Trophoblast cell (in vitro differentiated cells and primary cell): ENCODE measurements around the gene ZNF614.

Source experiments
- DNase-seq, 2 donors: peaks; one replicate each; pipeline ENCODE4 v3.0.0-alpha.2; 2016
- H2AFZ ChIP-seq: 2 replicates; pipeline ENCODE4 v1.6.1; 2013; ENCODE audit warnings: low read length, moderate library complexity, mild to moderate bottlenecking; ENCODE audit not compliant: insufficient read depth, poor library complexity
- H2AK5ac ChIP-seq: 2 replicates; pipeline ENCODE4 v1.6.1; 2013; ENCODE audit warnings: mild to moderate bottlenecking, low read length
- H2BK120ac ChIP-seq: 2 replicates; pipeline ENCODE4 v1.6.1; 2013; ENCODE audit warnings: low read length, mild to moderate bottlenecking, moderate library complexity; ENCODE audit not compliant: insufficient read depth, poor library complexity
- H2BK12ac ChIP-seq: 2 replicates; pipeline ENCODE4 v1.6.1; 2013; ENCODE audit warnings: mild to moderate bottlenecking, low read length, moderate library complexity
- H2BK5ac ChIP-seq: 2 replicates; pipeline ENCODE4 v1.6.1; 2013; ENCODE audit warnings: low read length, low read depth, moderate library complexity, mild to moderate bottlenecking; ENCODE audit not compliant: poor library complexity
- H3K14ac ChIP-seq: 2 replicates; pipeline ENCODE4 v1.6.1; 2013; ENCODE audit warnings: mild to moderate bottlenecking, low read length
- H3K18ac ChIP-seq: 2 replicates; pipeline ENCODE4 v1.6.1; 2013; ENCODE audit warnings: mild to moderate bottlenecking, low read length
- H3K23ac ChIP-seq: 2 replicates; pipeline ENCODE4 v1.6.1; 2013; ENCODE audit warnings: low read length
- H3K27ac ChIP-seq: 2 replicates; pipeline ENCODE4 v1.5.1; 2013; ENCODE audit warnings: low read depth, mild to moderate bottlenecking, inconsistent platforms, low read length, moderate library complexity
- H3K27me3 ChIP-seq: 2 replicates; pipeline ENCODE4 v1.6.1; 2013; ENCODE audit warnings: inconsistent platforms, mild to moderate bottlenecking, low read length, moderate library complexity; ENCODE audit not compliant: insufficient read depth
- H3K36me3 ChIP-seq, 2 experiments: 1 replicate in 1 of 2; 2 replicates in 1 of 2; pipeline ENCODE4 v1.6.1; 2013; ENCODE audit warnings: low read length in 2 of 2, mild to moderate bottlenecking in 2 of 2, moderate library complexity in 1 of 2; ENCODE audit not compliant: insufficient read depth in 2 of 2, control insufficient read depth in 1 of 2
- H3K4ac ChIP-seq: 2 replicates; pipeline ENCODE4 v1.6.1; 2013; ENCODE audit warnings: low read depth, mild to moderate bottlenecking, low read length, moderate library complexity
- H3K4me1 ChIP-seq, 2 experiments: 1 replicate in 1 of 2; 2 replicates in 1 of 2; pipeline ENCODE4 v1.6.1; 2013; ENCODE audit warnings: low read length in 2 of 2, mild to moderate bottlenecking in 2 of 2, moderate library complexity in 1 of 2; ENCODE audit not compliant: insufficient read depth in 2 of 2, control insufficient read depth in 1 of 2
- H3K4me2 ChIP-seq: 2 replicates; pipeline ENCODE4 v1.6.1; 2013; ENCODE audit warnings: inconsistent platforms, mild to moderate bottlenecking, low read length, moderate library complexity
- H3K4me3 ChIP-seq: 2 replicates; pipeline ENCODE4 v1.5.1; 2013; ENCODE audit warnings: mild to moderate bottlenecking, low read depth, low read length, inconsistent platforms
- H3K79me1 ChIP-seq: one replicate; pipeline ENCODE4 v1.6.1; 2013; ENCODE audit warnings: low read length
- H3K79me2 ChIP-seq: 2 replicates; pipeline ENCODE4 v1.6.1; 2013; ENCODE audit warnings: low read length, mild to moderate bottlenecking; ENCODE audit not compliant: control insufficient read depth, insufficient read depth, poor library complexity
- H3K9ac ChIP-seq: 2 replicates; pipeline ENCODE4 v1.6.1; 2013; ENCODE audit warnings: mild to moderate bottlenecking, low read length
- H3K9me3 ChIP-seq: 2 replicates; pipeline ENCODE4 v1.6.1; 2013; ENCODE audit warnings: low read depth, mild to moderate bottlenecking, control low read depth, inconsistent platforms, low read length; ENCODE audit not compliant: insufficient read depth
- H4K12ac ChIP-seq: 2 replicates; pipeline ENCODE4 v1.6.1; 2013; ENCODE audit warnings: low read depth, mild to moderate bottlenecking, low read length, moderate library complexity
- H4K8ac ChIP-seq: 2 replicates; pipeline ENCODE4 v1.6.1; 2013; ENCODE audit warnings: low read depth, mild to moderate bottlenecking, low read length, moderate library complexity
- H4K91ac ChIP-seq: one replicate; pipeline ENCODE4 v1.6.1; 2013; ENCODE audit warnings: low read depth, mild to moderate bottlenecking, low read length, moderate library complexity
- WGBS: extraction: QIAGEN DNeasy Blood & Tissue Kit; methylation state at CpG from one replicate; pipeline ENCODE4 v1.1.7; 2013; ENCODE audit warnings: missing lambda C conversion rate; ENCODE audit not compliant: insufficient read length, insufficient coverage; ENCODE audit errors: extremely low coverage; 5-methylcytosine and 5-hydroxymethylcytosine counted together

ZNF614 gene

DNA sequence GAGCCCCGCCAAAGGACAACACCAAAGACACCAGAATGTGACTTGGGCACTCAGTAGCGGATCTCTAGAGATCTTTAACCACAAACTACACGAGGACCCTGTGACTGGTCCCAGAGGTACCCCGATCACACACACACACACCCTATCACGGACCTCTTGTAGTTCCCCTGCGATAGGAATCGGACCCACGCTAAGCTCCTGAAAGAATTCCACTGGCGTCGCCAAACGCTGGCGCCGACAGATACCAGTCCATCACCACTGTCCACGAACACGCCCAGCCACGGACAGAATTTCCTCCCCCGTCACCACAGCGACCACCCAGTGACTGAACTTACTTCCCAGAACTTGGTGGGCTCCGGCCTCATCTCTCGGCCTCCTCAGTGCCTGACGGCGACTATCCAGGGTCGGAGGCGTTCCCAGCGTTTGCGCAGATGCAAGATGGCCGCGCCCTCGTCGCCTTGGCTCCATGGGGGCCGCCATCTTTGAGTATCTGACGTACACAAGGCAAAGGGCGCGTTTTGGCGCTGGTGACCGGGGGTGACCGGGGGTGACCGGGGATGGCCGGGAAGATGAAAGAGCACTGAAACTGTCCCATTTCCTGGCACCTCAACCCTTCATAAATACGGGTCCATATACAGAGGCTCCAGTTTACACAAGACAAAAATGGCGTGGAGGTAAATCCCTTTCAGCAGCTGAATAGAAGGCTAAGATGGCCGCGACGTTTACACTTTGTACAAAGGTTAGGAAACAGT, 20.2 kb downstream of the ZNF614 start, which contains the start of gene ZNF615:
TSS of gene ZNF615 (minus strand) at position 406 of the 752 bp plus-strand sequence. CDS start 4,500 bp downstream, outside the sequence.
- Histone ChIP-seq H3K18ac (peak within 1 kb of the TSS; percentile 70), H4K91ac (peak within 1 kb of the TSS; percentile 71), H2BK120ac (peak within 1 kb of the TSS; percentile 65), H2BK12ac (peak within 1 kb of the TSS; percentile 29), H3K4me3 (peak within 1 kb of the TSS; percentile 87), H3K9me3 (no peaks in the 10 kb centered on the region), H3K27ac (no peak within 1 kb of the TSS), H3K4me1 (peaks cover 0 to 3% of the 10 kb centered on the region in 2 experiments), H4K8ac (peak within 1 kb of the TSS; percentile 96), H3K79me1 (peaks cover 10% of the 10 kb centered on the region), H4K12ac (peak within 1 kb of the TSS; percentile 73), H3K79me2 (peaks cover 6% of the 10 kb centered on the region), H3K36me3 (peaks cover 6 to 7% of the 10 kb centered on the region in 2 experiments), H3K4ac (peak within 1 kb of the TSS; percentile 49), H3K27me3 (no peaks in the 10 kb centered on the region), H2AFZ (peak within 1 kb of the TSS; percentile 86), H2BK5ac (peak within 1 kb of the TSS; percentile 13), H3K9ac (peak within 1 kb of the TSS; percentile 30), H3K14ac (peak within 1 kb of the TSS; percentile 55), H3K23ac (no peak within 1 kb of the TSS), H3K4me2 (peak within 1 kb of the TSS; percentile 78), H2AK5ac (peak within 1 kb of the TSS; percentile 44)
- no CpG with 5 or more reads among the region's 44 CpGs for WGBS
- peak; percentile 83 to 93 for DNase-seq

DNA sequence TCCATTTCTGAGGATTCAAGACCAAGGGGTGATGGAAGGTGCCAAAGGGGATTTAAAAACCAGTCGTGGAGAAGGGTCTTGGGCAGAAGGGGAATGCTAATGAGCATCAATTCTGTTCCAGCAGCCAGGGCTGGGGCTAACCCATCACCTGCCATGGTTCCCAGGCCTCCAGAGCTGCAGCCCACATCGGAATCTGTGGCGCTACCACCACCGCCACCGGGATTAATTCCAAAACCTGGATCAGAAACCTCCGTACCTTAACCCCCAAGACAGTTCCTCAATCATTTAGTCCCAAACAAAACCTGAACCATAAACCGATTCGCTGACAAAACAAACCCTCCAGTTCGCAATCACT, 20.8 kb downstream of the ZNF614 start:
- Histone ChIP-seq H4K8ac (peak overlapping the region; percentile 66), H3K9ac (peak overlapping the region; percentile 30), H2AK5ac (no peak overlapping the region), H3K27ac (no peak overlapping the region), H3K18ac (peak overlapping the region; percentile 57), H3K36me3 (peaks cover 2 to 3% of the 10 kb centered on the region in 2 experiments), H3K14ac (peak overlapping the region; percentile 55), H4K12ac (no peak overlapping the region), H3K79me2 (peaks cover 6% of the 10 kb centered on the region), H3K4me3 (peak overlapping the region; percentile 87), H3K4me2 (peak overlapping the region; percentile 78), H3K4ac (no peak overlapping the region), H3K23ac (no peak overlapping the region), H2AFZ (peak overlapping the region; percentile 86), H3K4me1 (peaks cover 0 to 3% of the 10 kb centered on the region in 2 experiments), H3K79me1 (peaks cover 10% of the 10 kb centered on the region), H2BK12ac (no peak overlapping the region), H2BK5ac (no peak overlapping the region), H3K27me3 (no peaks in the 10 kb centered on the region), H4K91ac (peak overlapping the region; percentile 70), H3K9me3 (no peaks in the 10 kb centered on the region), H2BK120ac (no peak overlapping the region)
- DNase-seq = peak in 1 of 2 donors; percentile 19
- WGBS = no CpG with 5 or more reads among the region's 9 CpGs

DNA sequence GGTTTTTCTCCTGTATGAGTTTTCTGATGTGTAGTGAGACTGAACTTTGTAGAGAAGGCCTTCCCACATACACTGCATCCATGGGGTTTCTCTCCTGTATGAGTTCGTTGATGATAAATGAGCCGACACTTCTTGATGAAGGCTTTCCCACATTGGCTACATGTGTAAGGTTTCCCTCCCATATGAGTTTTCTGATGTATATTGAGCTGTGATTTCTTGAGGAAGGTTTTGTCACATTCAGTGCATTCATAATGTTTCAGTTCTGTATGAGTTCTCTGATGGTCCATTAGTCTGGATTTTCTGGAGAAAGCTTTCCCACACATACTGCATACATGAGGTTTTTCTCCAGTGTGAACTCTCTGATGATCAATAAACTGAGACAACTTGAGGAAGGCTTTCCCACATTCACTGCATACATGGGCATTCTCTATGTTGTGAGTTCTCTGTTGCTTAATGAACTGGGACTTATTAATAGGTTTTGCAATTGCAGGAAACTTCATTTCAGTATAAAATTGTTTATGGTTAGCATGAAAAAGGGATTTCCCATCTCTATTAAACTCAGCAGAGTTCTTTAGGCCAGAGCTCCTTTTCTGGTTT, 34.0 kb downstream of the ZNF614 start:
- Histone ChIP-seq H3K27ac (no peak overlapping the region), H3K79me2 (no peaks in the 10 kb centered on the region), H2BK120ac (no peak overlapping the region), H2BK12ac (no peak overlapping the region), H3K4me3 (no peak overlapping the region), H3K14ac (no peak overlapping the region), H3K18ac (no peak overlapping the region), H3K9ac (no peak overlapping the region), H4K12ac (no peak overlapping the region), H2BK5ac (no peak overlapping the region), H4K8ac (no peak overlapping the region), H3K4me2 (no peak overlapping the region), H3K9me3 (peaks cover 22% of the 10 kb centered on the region), H3K27me3 (no peaks in the 10 kb centered on the region), H2AK5ac (no peak overlapping the region), H3K36me3 (peaks cover 9 to 30% of the 10 kb centered on the region in 2 experiments), H3K79me1 (no peaks in the 10 kb centered on the region), H2AFZ (no peak overlapping the region), H3K4me1 (no peaks in the 10 kb centered on the region), H3K23ac (no peak overlapping the region), H4K91ac (no peak overlapping the region), H3K4ac (no peak overlapping the region)
- WGBS = no CpG with 5 or more reads among the region's 2 CpGs
- DNase-seq = no peak

DNA sequence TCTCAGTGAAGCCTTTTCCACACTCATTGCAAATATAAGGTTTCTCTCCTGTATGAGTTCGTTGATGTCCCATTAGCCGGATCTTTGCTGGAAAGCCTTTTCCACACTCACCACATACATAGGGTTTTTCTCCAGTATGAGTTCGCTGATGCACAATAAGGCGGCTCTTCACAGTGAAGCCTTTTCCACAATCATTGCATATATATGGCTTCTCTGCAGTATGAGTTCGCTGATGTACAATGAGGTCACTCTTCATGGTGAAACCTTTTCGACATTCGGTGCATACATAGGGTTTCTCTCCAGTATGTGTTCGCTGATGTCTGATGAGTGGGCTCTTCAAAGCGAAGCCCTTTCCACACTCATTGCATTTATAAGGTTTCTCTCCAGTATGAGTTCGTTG, 34.8 kb downstream of the ZNF614 start:
- no peaks in the 10 kb centered on the region for H3K4me1 ChIP-seq
- H3K9ac ChIP-seq = no peak overlapping the region
- no peaks in the 10 kb centered on the region for H3K27me3 ChIP-seq
- no peak overlapping the region for H3K4me2 ChIP-seq
- H3K27ac ChIP-seq = no peak overlapping the region
- WGBS = no CpG with 5 or more reads among the region's 10 CpGs
- H4K91ac ChIP-seq = no peak overlapping the region
- H4K8ac ChIP-seq = no peak overlapping the region
- H2BK5ac ChIP-seq = no peak overlapping the region
- peaks cover 22% of the 10 kb centered on the region for H3K9me3 ChIP-seq
- H2BK120ac ChIP-seq = no peak overlapping the region
- no peak overlapping the region for H3K18ac ChIP-seq
- H3K4ac ChIP-seq = no peak overlapping the region
- no peak overlapping the region for H3K4me3 ChIP-seq
- no peaks in the 10 kb centered on the region for H3K79me2 ChIP-seq
- no peak overlapping the region for H2BK12ac ChIP-seq
- H3K23ac ChIP-seq = no peak overlapping the region
- H4K12ac ChIP-seq = no peak overlapping the region
- H3K14ac ChIP-seq = no peak overlapping the region
- no peak for DNase-seq
- H3K79me1 ChIP-seq = no peaks in the 10 kb centered on the region
- H2AK5ac ChIP-seq = no peak overlapping the region
- H3K36me3 ChIP-seq = peaks cover 5 to 27% of the 10 kb centered on the region in 2 experiments
- no peak overlapping the region for H2AFZ ChIP-seq
